ENCODE results near the gene PALM2AKAP2.

GRCh38 chr9:109751253-109751652 lies 28.7 kb upstream of the PALM2AKAP2 start:
- TF ChIP-seq CTCF (conservative IDR thresholded peaks at IDR 0.05; ENCODE audit: low read length), result no peak
- no peak for TF ChIP-seq EZH2phosphoT487 (IDR thresholded peaks at IDR 0.05; ENCODE audit: borderline replicate concordance)
